ENCODE results near the gene DDR2. TPM values are rescaled to one million over a fixed set of nuclear protein-coding genes. Genes with fewer than 3 reads are reported as not detected.
"Not testable (repeated sequence)": the region's sequence is repeated elsewhere in the genome, so short reads cannot be mapped to it uniquely, and the experiment has no call there.

The DDR2 gene
- total RNA-seq, 2 experiments from 2014 or later, result 0.21 to 0.23 TPM

GRCh38 chr1:162796617-162797279, 164.5 kb downstream of the DDR2 start:
- peak overlapping the region; percentile 65 for H3K27ac Mint-ChIP-seq
- intact Hi-C loops (cut with DNase I, micrococcal nuclease); H3K27me3 Mint-ChIP-seq; POLR2A ChIA-PET; H3K4me3 Mint-ChIP-seq; ATAC-seq; CTCF ChIA-PET; DNase-seq; H3K9me3 Mint-ChIP-seq (ENCODE audit: low read depth): not testable (repeated sequence)
- H3K4me1 Mint-ChIP-seq, result peaks cover 19% of the 10 kb centered on the region
- peaks cover 47% of the 10 kb centered on the region for H3K36me3 Mint-ChIP-seq (ENCODE audit: low read depth)

DNA sequence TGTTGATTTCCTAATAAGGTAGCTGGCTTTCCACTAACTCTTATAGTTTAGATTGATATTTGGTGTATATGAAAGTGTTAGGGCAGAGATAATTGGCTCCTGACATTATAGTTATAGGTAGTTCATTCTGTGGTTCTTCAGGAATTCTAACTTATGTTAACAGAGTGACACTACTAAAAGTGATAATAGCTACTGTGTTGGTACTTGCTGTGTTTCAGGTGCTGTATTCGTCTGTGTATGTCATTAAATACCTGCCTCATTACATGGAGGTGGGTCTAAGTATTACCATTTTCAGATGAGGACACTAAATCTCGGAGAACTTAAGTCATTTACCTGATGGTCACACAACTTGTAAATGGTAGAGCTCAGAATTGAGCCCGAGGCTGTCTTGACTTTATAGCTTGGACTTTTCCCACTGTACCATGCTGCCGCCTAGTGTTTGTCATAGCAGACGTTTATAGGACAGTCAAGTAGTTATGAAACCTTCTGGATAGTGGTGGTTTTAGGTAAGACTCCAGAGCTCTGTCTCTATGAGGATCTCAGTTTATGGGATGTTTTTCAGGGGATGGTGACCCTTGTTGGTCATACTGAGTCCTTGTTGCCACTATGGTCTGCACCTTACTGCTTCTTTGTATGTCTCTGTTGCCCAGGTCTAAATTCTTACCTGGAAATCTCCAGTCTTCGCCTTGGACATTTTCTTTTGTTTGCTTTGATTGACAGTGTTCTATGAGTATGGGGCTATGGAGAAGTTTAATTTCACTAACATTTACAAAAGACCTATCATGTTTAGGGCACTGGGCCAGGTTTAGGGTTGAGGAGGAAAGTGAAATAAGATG, 167.9 kb downstream of the DDR2 start:
- CTCF ChIA-PET, result not testable (repeated sequence)

GRCh38 chr1:162807503-162807902, 175.2 kb downstream of the DDR2 start:
- H3K4me1 Mint-ChIP-seq; H3K27me3 Mint-ChIP-seq; H3K9me3 Mint-ChIP-seq (ENCODE audit: low read depth); intact Hi-C loops (cut with DNase I, micrococcal nuclease); DNase-seq; CTCF ChIA-PET; POLR2A ChIA-PET; H3K4me3 Mint-ChIP-seq; H3K27ac Mint-ChIP-seq; ATAC-seq: not testable (repeated sequence)
- H3K36me3 Mint-ChIP-seq (ENCODE audit: low read depth), result peaks cover 54% of the 10 kb centered on the region

More for the DNA sequence above, 167.9 kb downstream of the DDR2 start:
- H3K27ac Mint-ChIP-seq; intact Hi-C loops (cut with DNase I, micrococcal nuclease); H3K4me3 Mint-ChIP-seq; H3K27me3 Mint-ChIP-seq; H3K9me3 Mint-ChIP-seq (ENCODE audit: low read depth); ATAC-seq: not testable (repeated sequence)
- POLR2A ChIA-PET, result interaction anchor here (0.6 kb wide), 1 partner anchor 186 kb away, joined by 3 read pairs; no protein-coding TSS in a partner anchor
- Mint-ChIP-seq H3K4me1 (peaks cover 10% of the 10 kb centered on the region), H3K36me3 (ENCODE audit: low read depth) (peaks cover 48% of the 10 kb centered on the region)
- DNase-seq, result peak; percentile 28

DNA sequence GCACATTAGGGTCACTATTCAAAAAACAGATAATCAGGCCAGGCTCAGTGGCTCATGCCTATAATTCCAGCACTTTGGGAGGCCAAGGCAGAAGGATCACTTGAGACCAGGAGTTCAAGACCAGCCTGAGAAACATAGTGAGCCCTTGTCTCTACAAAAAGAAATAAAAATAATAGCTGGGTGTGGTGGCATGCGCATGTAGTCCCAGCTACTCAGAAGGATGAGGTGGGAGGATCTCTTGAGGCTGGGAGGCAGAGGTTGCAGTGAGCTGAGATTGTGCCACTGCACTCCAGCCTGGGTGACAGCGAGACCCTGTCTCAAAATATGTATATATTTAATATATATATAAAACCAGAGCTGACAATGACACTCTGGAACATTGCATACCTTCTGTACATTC, 180.1 kb downstream of the DDR2 start:
- intact Hi-C loops (cut with DNase I, micrococcal nuclease); H3K27ac Mint-ChIP-seq; ATAC-seq; POLR2A ChIA-PET; DNase-seq; H3K4me1 Mint-ChIP-seq; H3K27me3 Mint-ChIP-seq; CTCF ChIA-PET; H3K4me3 Mint-ChIP-seq; H3K9me3 Mint-ChIP-seq (ENCODE audit: low read depth): not testable (repeated sequence)
- H3K36me3 Mint-ChIP-seq (ENCODE audit: low read depth), result peaks cover 25% of the 10 kb centered on the region

- H3K27ac Mint-ChIP-seq; POLR2A ChIA-PET; ATAC-seq; intact Hi-C loops (cut with DNase I, micrococcal nuclease); DNase-seq; CTCF ChIA-PET; H3K4me3 Mint-ChIP-seq; H3K9me3 Mint-ChIP-seq (ENCODE audit: low read depth); H3K36me3 Mint-ChIP-seq (ENCODE audit: low read depth): not testable (repeated sequence)
- H3K4me1 Mint-ChIP-seq, result peaks cover 13% of the 10 kb centered on the region
- peaks cover 15% of the 10 kb centered on the region for H3K27me3 Mint-ChIP-seq
Observed at GRCh38 chr1:162818136-162818535, 185.9 kb downstream of the DDR2 start.

GRCh38 chr1:162818666-162819065, 186.4 kb downstream of the DDR2 start:
- H3K36me3 Mint-ChIP-seq (ENCODE audit: low read depth); H3K4me3 Mint-ChIP-seq; CTCF ChIA-PET; H3K27ac Mint-ChIP-seq; H3K9me3 Mint-ChIP-seq (ENCODE audit: low read depth); ATAC-seq; POLR2A ChIA-PET; DNase-seq; intact Hi-C loops (cut with DNase I, micrococcal nuclease): not testable (repeated sequence)
- H3K27me3 Mint-ChIP-seq, result peaks cover 18% of the 10 kb centered on the region
- H3K4me1 Mint-ChIP-seq, result peaks cover 16% of the 10 kb centered on the region

DNA sequence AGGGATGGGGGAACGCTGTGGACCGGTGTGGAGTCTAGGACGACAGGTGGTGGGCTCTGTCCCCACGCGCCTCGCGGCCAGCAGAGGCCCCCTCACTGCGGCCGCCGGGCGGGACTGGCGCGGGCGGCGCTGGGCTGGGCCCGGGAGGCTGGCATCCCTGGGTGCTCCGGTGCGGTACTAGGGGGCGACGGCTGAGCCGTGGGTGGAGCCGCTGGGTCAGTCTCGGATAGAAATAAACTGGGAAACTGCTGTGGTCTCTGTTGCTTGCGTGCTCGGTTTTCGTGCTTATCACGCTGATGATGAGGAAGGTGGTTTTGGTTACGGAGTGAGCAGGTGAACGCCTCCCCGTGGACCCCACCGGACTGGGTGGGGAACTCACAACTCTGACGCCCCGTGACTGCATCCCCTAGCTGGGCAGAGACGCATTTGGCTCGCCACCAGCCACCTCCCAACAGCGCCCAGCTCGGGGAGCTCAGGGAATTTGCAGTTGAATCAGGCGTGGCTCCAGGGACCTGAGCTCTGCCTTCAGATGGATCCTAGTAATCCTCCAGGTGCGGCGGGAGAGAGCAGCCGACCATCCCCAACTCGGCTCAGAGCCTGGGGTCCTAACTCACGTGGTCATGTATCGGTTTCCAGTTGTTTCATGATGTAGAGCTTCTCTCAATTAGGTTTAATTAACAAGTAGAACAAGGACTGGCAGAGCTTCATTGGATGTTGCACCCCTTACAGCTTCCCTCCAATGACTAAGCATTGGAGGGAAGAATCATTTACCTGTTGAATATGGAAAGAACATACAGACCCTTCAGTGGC, 190.3 kb downstream of the DDR2 start:
- H3K27me3 Mint-ChIP-seq, result peaks cover 38% of the 10 kb centered on the region
- H3K9me3 Mint-ChIP-seq (ENCODE audit: low read depth), result no peaks in the 10 kb centered on the region
- DNase-seq (peak; percentile 8), ATAC-seq (peak; percentile 45)
- ChIA-PET CTCF (interaction anchor here (0.6 to 1.7 kb wide), 3 partner anchors 23 to 493 kb away, joined by 3 to 6 read pairs (median 3); no protein-coding TSS in a partner anchor), POLR2A (interaction anchor here (1.3 kb wide), 1 partner anchor 499 kb away, joined by 3 read pairs; the partner anchor contains the start of gene NUF2)
- peaks cover 16% of the 10 kb centered on the region for H3K4me1 Mint-ChIP-seq
- H3K27ac Mint-ChIP-seq, result no peak overlapping the region
- no peaks in the 10 kb centered on the region for H3K36me3 Mint-ChIP-seq (ENCODE audit: low read depth)
- peak overlapping the region; percentile 36 for H3K4me3 Mint-ChIP-seq
- intact Hi-C loops (cut with DNase I, micrococcal nuclease), result no loop called here

DNA sequence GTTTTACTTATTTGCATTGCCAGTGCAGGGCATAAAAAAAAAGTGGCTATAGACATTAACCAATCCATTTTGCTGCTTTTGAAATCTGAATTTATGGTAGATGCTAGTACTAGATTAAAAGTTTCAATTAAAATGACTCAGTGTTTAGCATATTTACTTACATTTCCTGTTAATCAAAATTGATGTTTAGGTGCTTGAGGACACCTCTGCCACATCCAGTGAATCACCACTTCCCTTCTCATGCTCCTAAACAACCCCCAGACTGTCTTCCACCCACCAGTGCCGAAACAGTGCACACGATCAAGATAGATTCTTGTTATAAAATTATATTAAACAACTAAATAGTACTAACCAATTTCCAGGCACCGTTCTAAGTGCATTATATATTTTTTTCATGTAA, 191.0 kb downstream of the DDR2 start:
- ATAC-seq (peak; percentile 79), DNase-seq (peak; percentile 16)
- H3K27me3 Mint-ChIP-seq, result peaks cover 39% of the 10 kb centered on the region
- peaks cover 16% of the 10 kb centered on the region for H3K4me1 Mint-ChIP-seq
- ChIA-PET POLR2A (interaction anchor here (0.6 to 1.3 kb wide), 2 partner anchors 339 to 498 kb away, joined by 3 to 5 read pairs; partner anchors contain the start of gene NUF2), CTCF (interaction anchor here (0.6 to 1.7 kb wide), 3 partner anchors 22 to 493 kb away, joined by 3 to 6 read pairs (median 3); no protein-coding TSS in a partner anchor)
- H3K4me3 Mint-ChIP-seq, result no peak overlapping the region
- intact Hi-C loops (cut with DNase I, micrococcal nuclease), result no loop called here
- H3K36me3 Mint-ChIP-seq (ENCODE audit: low read depth), result no peaks in the 10 kb centered on the region
- H3K27ac Mint-ChIP-seq, result no peak overlapping the region
- no peaks in the 10 kb centered on the region for H3K9me3 Mint-ChIP-seq (ENCODE audit: low read depth)

DNA sequence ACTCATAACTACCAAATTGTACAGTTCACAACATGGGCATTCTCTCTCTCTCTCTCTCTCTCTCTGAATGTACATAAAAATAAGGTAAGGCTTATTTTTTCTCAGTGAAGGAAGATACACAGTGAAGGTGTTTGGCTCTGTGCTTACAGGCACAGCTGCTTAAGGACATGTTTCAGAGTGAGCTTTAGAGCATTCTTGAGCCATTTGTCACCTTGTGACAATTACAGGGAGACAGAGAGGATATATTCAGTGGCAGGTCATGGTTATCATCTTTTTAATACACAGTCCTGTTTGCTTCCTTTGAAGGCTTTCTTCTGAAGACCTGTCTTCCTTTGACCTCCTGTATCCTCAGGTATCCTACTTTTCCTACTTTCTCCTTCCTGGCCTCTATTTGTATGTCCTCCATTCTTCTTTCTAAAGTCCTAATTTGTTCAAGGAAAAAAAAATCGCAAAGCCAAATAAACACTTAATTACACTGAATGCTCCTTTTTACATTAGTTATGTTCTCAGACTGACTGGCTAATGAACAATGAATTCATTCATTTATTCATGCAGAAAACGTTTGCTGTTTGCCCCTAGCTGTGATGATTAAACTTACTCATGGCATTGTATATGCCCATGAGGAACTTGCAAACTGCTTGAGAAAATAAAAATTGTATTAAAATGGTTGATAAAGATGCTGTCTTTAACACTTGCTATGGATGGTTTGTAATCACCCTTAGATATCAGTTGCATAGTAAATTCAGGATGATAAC, 191.7 kb downstream of the DDR2 start:
- no peak overlapping the region for H3K4me3 Mint-ChIP-seq
- peaks cover 16% of the 10 kb centered on the region for H3K4me1 Mint-ChIP-seq
- no peak for DNase-seq
- no peaks in the 10 kb centered on the region for H3K36me3 Mint-ChIP-seq (ENCODE audit: low read depth)
- peak; percentile 32 for ATAC-seq
- no peak overlapping the region for H3K27ac Mint-ChIP-seq
- intact Hi-C loops (cut with DNase I, micrococcal nuclease), result no loop called here
- POLR2A ChIA-PET, result interaction anchor here (0.6 to 1.3 kb wide), 2 partner anchors 339 to 498 kb away, joined by 3 to 5 read pairs; partner anchors contain the start of gene NUF2
- H3K27me3 Mint-ChIP-seq, result peaks cover 40% of the 10 kb centered on the region
- CTCF ChIA-PET, result interaction anchor here (0.9 to 1.7 kb wide), 2 partner anchors 22 to 24 kb away, joined by 3 to 6 read pairs; no protein-coding TSS in a partner anchor
- H3K9me3 Mint-ChIP-seq (ENCODE audit: low read depth), result no peaks in the 10 kb centered on the region

DNA sequence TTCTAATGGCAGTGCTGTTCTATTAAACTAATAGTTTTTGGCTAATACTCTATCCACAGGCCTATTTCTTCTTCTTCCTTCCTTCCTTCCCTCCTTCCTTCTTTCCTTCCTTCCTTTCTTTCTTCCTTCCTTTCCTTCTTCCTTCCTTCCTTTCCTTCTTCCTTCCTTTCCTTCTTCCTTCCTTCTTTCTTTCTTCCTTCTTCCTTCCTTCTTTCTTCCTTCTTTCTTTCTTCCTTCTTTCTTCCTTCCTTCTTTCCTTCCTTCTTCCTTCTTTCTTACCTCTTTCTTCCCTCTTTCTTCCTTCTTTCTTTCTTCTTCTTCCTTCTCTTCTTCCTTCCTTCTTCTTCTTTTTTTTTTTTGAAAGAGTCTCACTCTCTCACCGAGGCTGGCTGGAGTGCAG, 197.0 kb downstream of the DDR2 start:
- CTCF ChIA-PET, result interaction anchor here (1.6 kb wide), 1 partner anchor 19 kb away, joined by 3 read pairs; no protein-coding TSS in a partner anchor
- H3K27me3 Mint-ChIP-seq, result peaks cover 38% of the 10 kb centered on the region
- ATAC-seq (no peak), DNase-seq (no peak)
- H3K36me3 Mint-ChIP-seq (ENCODE audit: low read depth), result no peaks in the 10 kb centered on the region
- no peaks in the 10 kb centered on the region for H3K9me3 Mint-ChIP-seq (ENCODE audit: low read depth)
- POLR2A ChIA-PET, result no interaction called here
- H3K4me3 Mint-ChIP-seq, result no peak overlapping the region
- intact Hi-C loops (cut with DNase I, micrococcal nuclease), result no loop called here
- no peak overlapping the region for H3K27ac Mint-ChIP-seq
- H3K4me1 Mint-ChIP-seq, result no peaks in the 10 kb centered on the region

Data from activated CD4-positive, alpha-beta T cell treated with anti-CD3 and anti-CD28 coated beads for 36 hours (primary cell).